H9 (cell line): ENCODE data around the gene BHLHE23. TPM values are rescaled to one million over a fixed set of nuclear protein-coding genes. Genes with fewer than 3 reads are reported as not detected.

Experiments used
- DNase-seq: peaks from one replicate; pipeline ENCODE4 v3.0.0-alpha.2; 2017
- H2AFZ ChIP-seq: one replicate; pipeline ENCODE4 v1.6.1; 2013; ENCODE audit warnings: mild to moderate bottlenecking, low read length, control low read depth, moderate library complexity
- H2AK5ac ChIP-seq: 2 replicates; pipeline ENCODE4 v1.6.1; 2013; ENCODE audit warnings: low read length, control low read depth, mixed read lengths; ENCODE audit not compliant: insufficient read length
- H2BK120ac ChIP-seq: one replicate; pipeline ENCODE4 v1.6.1; 2013; ENCODE audit warnings: low read depth, mild to moderate bottlenecking, low read length, control low read depth, inconsistent platforms; ENCODE audit not compliant: poor library complexity, severe bottlenecking
- H2BK12ac ChIP-seq: 2 replicates; pipeline ENCODE4 v1.6.1; 2013; ENCODE audit warnings: low read length, control low read depth, mixed read lengths, low read depth; ENCODE audit not compliant: insufficient read length
- H2BK15ac ChIP-seq: 2 replicates; pipeline ENCODE4 v1.6.1; 2013; ENCODE audit warnings: low read depth, low read length, control low read depth
- H2BK20ac ChIP-seq: one replicate; pipeline ENCODE4 v1.6.1; 2013; ENCODE audit warnings: low read depth, mild to moderate bottlenecking, low read length, control low read depth, inconsistent platforms; ENCODE audit not compliant: poor library complexity, severe bottlenecking
- H2BK5ac ChIP-seq: 2 replicates; pipeline ENCODE4 v1.6.1; 2013; ENCODE audit warnings: low read length, control low read depth, mixed read lengths; ENCODE audit not compliant: insufficient read length
- H3K14ac ChIP-seq: 2 replicates; pipeline ENCODE4 v1.6.1; 2013; ENCODE audit warnings: low read length, control low read depth; ENCODE audit not compliant: insufficient read depth
- H3K18ac ChIP-seq: 2 replicates; pipeline ENCODE4 v1.6.1; 2013; ENCODE audit warnings: low read depth, mild to moderate bottlenecking, mixed read lengths, low read length, control low read depth; ENCODE audit not compliant: insufficient read length
- H3K23ac ChIP-seq: 2 replicates; pipeline ENCODE4 v1.6.1; 2013; ENCODE audit warnings: low read length, control low read depth, mixed read lengths, low read depth; ENCODE audit not compliant: insufficient read length
- H3K23me2 ChIP-seq: 2 replicates; pipeline ENCODE4 v1.6.1; 2013; ENCODE audit warnings: low read depth, mild to moderate bottlenecking, mixed read lengths, low read length, control low read depth; ENCODE audit not compliant: insufficient read length, poor library complexity, severe bottlenecking
- H3K27ac ChIP-seq: 2 replicates; pipeline ENCODE4 v1.5.1; 2013; ENCODE audit warnings: low read length, control low read depth, mixed read lengths, low read depth; ENCODE audit not compliant: insufficient read length
- H3K27me3 ChIP-seq: 2 replicates; pipeline ENCODE4 v1.6.1; 2013; ENCODE audit warnings: low read length, control low read depth, inconsistent platforms; ENCODE audit not compliant: insufficient read depth
- H3K4ac ChIP-seq: 2 replicates; pipeline ENCODE4 v1.6.1; 2013; ENCODE audit warnings: low read depth, mild to moderate bottlenecking, control low read depth, inconsistent platforms, low read length, moderate library complexity
- H3K4me1 ChIP-seq: 2 replicates; pipeline ENCODE4 v1.6.1; 2013; ENCODE audit warnings: low read length, control low read depth, inconsistent platforms; ENCODE audit not compliant: insufficient read depth
- H3K4me2 ChIP-seq: 2 replicates; pipeline ENCODE4 v1.6.1; 2013; ENCODE audit warnings: low read length, control low read depth, mixed read lengths; ENCODE audit not compliant: insufficient read length, insufficient read depth
- H3K56ac ChIP-seq: 2 replicates; pipeline ENCODE4 v1.6.1; 2013; ENCODE audit warnings: low read depth, mild to moderate bottlenecking, mixed read lengths, low read length, control low read depth; ENCODE audit not compliant: insufficient read length
- H3K79me1 ChIP-seq: 2 replicates; pipeline ENCODE4 v1.6.1; 2013; ENCODE audit warnings: low read depth, mild to moderate bottlenecking, moderate library complexity, low read length, control low read depth, inconsistent platforms; ENCODE audit not compliant: insufficient read depth, poor library complexity, severe bottlenecking
- H3K79me2 ChIP-seq: 2 replicates; pipeline ENCODE4 v1.6.1; 2013; ENCODE audit warnings: low read length, control low read depth, inconsistent platforms; ENCODE audit not compliant: insufficient read depth
- H3K9ac ChIP-seq: 2 replicates; pipeline ENCODE4 v1.6.1; 2013; ENCODE audit warnings: low read length, control low read depth, mixed read lengths; ENCODE audit not compliant: insufficient read length; ENCODE audit errors: extremely low read depth
- H3K9me3 ChIP-seq: one replicate; pipeline ENCODE4 v1.6.1; 2013; ENCODE audit warnings: low read depth, low read length, inconsistent platforms; ENCODE audit not compliant: control insufficient read depth
- H3T11ph ChIP-seq: one replicate; pipeline ENCODE4 v1.6.1; 2013; ENCODE audit warnings: mild to moderate bottlenecking, low read length, control low read depth, inconsistent platforms
- H4K20me1 ChIP-seq: one replicate; pipeline ENCODE4 v1.6.1; 2013; ENCODE audit not compliant: control insufficient read depth, insufficient read length, insufficient read depth
- H4K5ac ChIP-seq: 2 replicates; pipeline ENCODE4 v1.6.1; 2013; ENCODE audit warnings: low read depth, mild to moderate bottlenecking, mixed read lengths, low read length, control low read depth; ENCODE audit not compliant: insufficient read length
- H4K8ac ChIP-seq: replicated peaks from 2 replicates; pipeline ENCODE4 v1.6.1; 2013; ENCODE audit warnings: low read length, control low read depth, mixed read lengths, low read depth; ENCODE audit not compliant: insufficient read length
- H4K91ac ChIP-seq: 2 replicates; pipeline ENCODE4 v1.6.1; 2013; ENCODE audit warnings: low read depth, mild to moderate bottlenecking, moderate library complexity, mixed read lengths, low read length, control low read depth; ENCODE audit not compliant: insufficient read length
- H3K27ac Mint-ChIP-seq, 3 experiments: 2 replicates in 2 of 3; 3 replicates in 1 of 3; pipeline ENCODE4 v1.8.0; 2020 to 2021; ENCODE audit warnings: mixed read lengths in 3 of 3, mild to moderate bottlenecking in 1 of 3, moderate library complexity in 1 of 3
- H3K27me3 Mint-ChIP-seq: 2 replicates; pipeline ENCODE4 v1.8.0; 2021; ENCODE audit warnings: low read depth, mild to moderate bottlenecking, moderate library complexity, mixed read lengths
- H3K36me3 Mint-ChIP-seq, 3 experiments: 2 replicates in 2 of 3; 3 replicates in 1 of 3; pipeline ENCODE4 v1.8.0; 2020 to 2021; ENCODE audit warnings: low read depth in 3 of 3, mixed read lengths in 3 of 3; ENCODE audit not compliant: insufficient read depth in 1 of 3
- H3K4me1 Mint-ChIP-seq, 2 experiments: 2 replicates each; pipeline ENCODE4 v1.8.0; 2020; ENCODE audit warnings: mixed read lengths in 2 of 2
- H3K4me3 Mint-ChIP-seq, 2 experiments: 2 replicates in 1 of 2; 3 replicates in 1 of 2; pipeline ENCODE4 v1.8.0; 2020 to 2021; ENCODE audit warnings: mild to moderate bottlenecking in 2 of 2, mixed read lengths in 2 of 2, moderate library complexity in 1 of 2
- H3K9me3 Mint-ChIP-seq, 2 experiments: 2 replicates in 1 of 2; 3 replicates in 1 of 2; pipeline ENCODE4 v1.8.0; 2020; ENCODE audit warnings: mild to moderate bottlenecking in 2 of 2, mixed read lengths in 2 of 2, moderate library complexity in 1 of 2
- WGBS: extraction: QIAGEN DNeasy Blood & Tissue Kit; methylation state at CpG from one replicate; pipeline ENCODE4 v1.1.7; 2013; ENCODE audit warnings: missing lambda C conversion rate, low lambda C conversion rate, mixed read lengths; ENCODE audit not compliant: insufficient read length; ENCODE audit errors: extremely low coverage; 5-methylcytosine and 5-hydroxymethylcytosine counted together
- total RNA-seq: library from RNA; stranded (reverse); gene quantifications from 2 replicates; pipeline ENCODE4 v1.2.1, GENCODE V29; 2021
- TF ChIP-seq, protein P1 (sequence below): fragments of 200-600 bp; sonication (generic); conservative IDR thresholded peaks from 3 replicates; pipeline ENCODE4 v1.8.0; 2021; ENCODE audit warnings: antibody characterized with exemption, mild to moderate bottlenecking

BHLHE23 gene
- total RNA-seq, 1 experiment from 2014 or later, result 0.35 TPM

- peaks cover 34% of the 10 kb centered on the region for H3K27me3 Mint-ChIP-seq
- no peak overlapping the region for H3K4me3 Mint-ChIP-seq
- no peaks in the 10 kb centered on the region for H4K20me1 ChIP-seq
- DNase-seq, result no peak
- no peak overlapping the region for H2BK20ac ChIP-seq
- WGBS, result no CpG with 5 or more reads among the region's 13 CpGs
- no peaks in the 10 kb centered on the region; the same call in 1 of the 2 replicates for H3K27me3 ChIP-seq
- H2BK12ac ChIP-seq, result no peak overlapping the region
- no peaks in the 10 kb centered on the region for H3K79me1 ChIP-seq
- no peaks in the 10 kb centered on the region for H3K9me3 Mint-ChIP-seq
- no peaks in the 10 kb centered on the region for H3K79me2 ChIP-seq
- H3K23ac ChIP-seq, result no peak overlapping the region
- H4K91ac ChIP-seq, result no peak overlapping the region
- no peak overlapping the region for H3K56ac ChIP-seq
- no peak overlapping the region for H2AK5ac ChIP-seq
- H3K9ac ChIP-seq, result no peak overlapping the region
- no peak overlapping the region for H3K27ac Mint-ChIP-seq
- H2BK15ac ChIP-seq, result no peak overlapping the region
- H4K8ac ChIP-seq, result no peak overlapping the region
- no peak overlapping the region for H2BK5ac ChIP-seq
- no peak overlapping the region for H3K14ac ChIP-seq
- H3K4me2 ChIP-seq, result no peak overlapping the region
- no peak overlapping the region for H2BK120ac ChIP-seq
- no peak overlapping the region for H3K27ac ChIP-seq
- H3K36me3 Mint-ChIP-seq, result no peaks in the 10 kb centered on the region
- TF ChIP-seq, protein P1, sequence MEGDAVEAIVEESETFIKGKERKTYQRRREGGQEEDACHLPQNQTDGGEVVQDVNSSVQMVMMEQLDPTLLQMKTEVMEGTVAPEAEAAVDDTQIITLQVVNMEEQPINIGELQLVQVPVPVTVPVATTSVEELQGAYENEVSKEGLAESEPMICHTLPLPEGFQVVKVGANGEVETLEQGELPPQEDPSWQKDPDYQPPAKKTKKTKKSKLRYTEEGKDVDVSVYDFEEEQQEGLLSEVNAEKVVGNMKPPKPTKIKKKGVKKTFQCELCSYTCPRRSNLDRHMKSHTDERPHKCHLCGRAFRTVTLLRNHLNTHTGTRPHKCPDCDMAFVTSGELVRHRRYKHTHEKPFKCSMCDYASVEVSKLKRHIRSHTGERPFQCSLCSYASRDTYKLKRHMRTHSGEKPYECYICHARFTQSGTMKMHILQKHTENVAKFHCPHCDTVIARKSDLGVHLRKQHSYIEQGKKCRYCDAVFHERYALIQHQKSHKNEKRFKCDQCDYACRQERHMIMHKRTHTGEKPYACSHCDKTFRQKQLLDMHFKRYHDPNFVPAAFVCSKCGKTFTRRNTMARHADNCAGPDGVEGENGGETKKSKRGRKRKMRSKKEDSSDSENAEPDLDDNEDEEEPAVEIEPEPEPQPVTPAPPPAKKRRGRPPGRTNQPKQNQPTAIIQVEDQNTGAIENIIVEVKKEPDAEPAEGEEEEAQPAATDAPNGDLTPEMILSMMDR, result no peak
- H3K9me3 ChIP-seq, result no peaks in the 10 kb centered on the region
- H4K5ac ChIP-seq, result no peak overlapping the region
- H2AFZ ChIP-seq, result no peak overlapping the region
- H3K18ac ChIP-seq, result no peak overlapping the region
- peaks cover 3% of the 10 kb centered on the region for H3K23me2 ChIP-seq
- H3K4me1 Mint-ChIP-seq, result peaks cover 19 to 57% of the 10 kb centered on the region in 2 experiments
- H3T11ph ChIP-seq, result no peak overlapping the region
- H3K4ac ChIP-seq, result no peak overlapping the region
- H3K4me1 ChIP-seq, result peaks cover 6% of the 10 kb centered on the region
Measured at GRCh38 chr20:62978561-62978943, 28.2 kb downstream of the BHLHE23 start.
